Karpas-422 (cell line): Measurements from ENCODE around the gene SRL. TPM values are rescaled to one million over a fixed set of nuclear protein-coding genes. Genes with fewer than 3 reads are reported as not detected.
A peak's percentile ranks its signal among the peaks of the same experiment; 100 is the strongest.

ENCODE experiments used
- DNase-seq: peaks from one replicate; pipeline ENCODE4 v3.0.0-alpha.2; 2015
- H2AFZ ChIP-seq: fragments of 200-600 bp; sonication (generic); 2 replicates; pipeline ENCODE4 v1.6.1; 2014; ENCODE audit warnings: antibody characterized with exemption, low read length, mixed read lengths
- H3K27ac ChIP-seq: fragments of 200-600 bp; sonication (generic); 2 replicates; pipeline ENCODE4 v1.5.1; 2014; ENCODE audit warnings: mild to moderate bottlenecking, low read length, moderate library complexity
- H3K27me3 ChIP-seq: fragments of 200-600 bp; sonication (generic); 2 replicates; pipeline ENCODE4 v1.6.1; 2014; ENCODE audit warnings: low read length, mixed read lengths
- H3K36me3 ChIP-seq: fragments of 200-600 bp; sonication (generic); 2 replicates; pipeline ENCODE4 v1.6.1; 2014; ENCODE audit warnings: low read length, mixed read lengths; ENCODE audit not compliant: insufficient read depth
- H3K4me1 ChIP-seq: fragments of 200-600 bp; sonication (generic); 2 replicates; pipeline ENCODE4 v1.6.1; 2014; ENCODE audit warnings: mild to moderate bottlenecking, low read length, mixed read lengths
- H3K4me2 ChIP-seq: fragments of 200-600 bp; sonication (generic); 2 replicates; pipeline ENCODE4 v1.6.1; 2014; ENCODE audit warnings: low read length, low read depth, mild to moderate bottlenecking; ENCODE audit not compliant: poor library complexity, severe bottlenecking
- H3K4me3 ChIP-seq: fragments of 200-600 bp; sonication (generic); 2 replicates; pipeline ENCODE4 v1.5.1; 2014; ENCODE audit warnings: mild to moderate bottlenecking, antibody characterized with exemption, low read length, mixed read lengths
- H3K79me2 ChIP-seq: fragments of 200-600 bp; sonication (generic); 2 replicates; pipeline ENCODE4 v1.6.1; 2014; ENCODE audit warnings: mild to moderate bottlenecking, low read length, mixed read lengths
- H3K9ac ChIP-seq: fragments of 200-600 bp; sonication (generic); 2 replicates; pipeline ENCODE4 v1.6.0; 2014; ENCODE audit warnings: low read length
- H3K9me2 ChIP-seq: fragments of 200-600 bp; sonication (generic), shearing (Covaris generic); replicated peaks from 2 replicates; pipeline ENCODE4 v1.6.0; 2014; ENCODE audit warnings: mild to moderate bottlenecking, low read length, moderate library complexity; ENCODE audit not compliant: insufficient read depth
- H3K9me3 ChIP-seq: fragments of 300-700, 200-600 bp; sonication (generic); 2 replicates; pipeline ENCODE4 v1.6.1; 2014; ENCODE audit warnings: low read length, mixed read lengths
- H4K20me1 ChIP-seq: fragments of 200-600 bp; sonication (generic); 2 replicates; pipeline ENCODE4 v1.6.1; 2014; ENCODE audit warnings: mild to moderate bottlenecking, antibody characterized with exemption, low read length, low read depth; ENCODE audit not compliant: insufficient read depth
- total RNA-seq: library from RNA; depleted of rRNA; stranded (reverse); fragments of >200 nt; shearing (Covaris generic); gene quantifications from 2 replicates; pipeline ENCODE4 v1.2.3, GENCODE V29; 2014; ENCODE audit warnings: low replicate concordance

SRL gene
- total RNA-seq, 1 experiment from 2014 or later = 0.11 TPM

DNA sequence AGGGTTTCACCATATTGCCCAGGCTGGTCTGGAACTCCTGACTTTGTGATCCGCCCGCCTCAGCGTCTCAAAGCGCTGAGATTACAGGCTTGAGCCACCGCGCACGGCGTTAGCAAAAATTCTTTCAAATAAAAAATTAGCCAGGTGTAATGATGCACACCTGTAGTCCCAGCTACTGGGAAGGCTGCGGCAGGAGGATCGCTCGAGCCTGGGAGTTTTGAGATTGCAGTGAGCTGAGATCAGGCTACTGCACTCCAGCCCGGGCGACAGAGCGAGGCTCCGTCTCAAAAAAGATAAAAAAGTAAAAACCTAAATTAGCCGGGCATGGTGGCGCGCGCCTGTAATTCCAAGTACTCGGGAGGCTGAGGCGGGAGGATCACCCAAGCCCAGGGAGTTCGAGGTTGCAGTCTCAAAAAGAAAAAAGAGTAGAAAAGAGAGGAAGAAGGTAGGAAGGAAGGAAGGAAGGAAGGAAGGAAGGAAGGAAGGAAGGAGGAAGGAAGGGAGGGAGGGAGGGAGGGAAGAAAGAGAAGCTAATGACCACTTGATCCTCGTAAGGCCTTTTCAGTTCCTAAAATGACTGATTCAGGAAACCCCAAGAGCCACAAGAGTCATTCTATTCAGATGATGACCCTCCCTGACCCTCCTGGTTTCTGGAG is 59.2 kb downstream of the SRL start:
- H3K27me3 ChIP-seq = no peaks in the 10 kb centered on the region
- H3K36me3 ChIP-seq = no peaks in the 10 kb centered on the region
- H3K4me3 ChIP-seq = peak overlapping the region; percentile 79
- H4K20me1 ChIP-seq = no peaks in the 10 kb centered on the region
- H3K9me3 ChIP-seq = no peaks in the 10 kb centered on the region
- no peaks in the 10 kb centered on the region for H3K9me2 ChIP-seq
- peak overlapping the region; percentile 88; the same call in 1 of the 2 replicates for H2AFZ ChIP-seq
- no peak overlapping the region for H3K27ac ChIP-seq
- peak overlapping the region; percentile 98 for H3K4me2 ChIP-seq
- H3K9ac ChIP-seq = peak overlapping the region; percentile 89
- no peaks in the 10 kb centered on the region for H3K79me2 ChIP-seq
- H3K4me1 ChIP-seq = peaks cover 19% of the 10 kb centered on the region
- no peak for DNase-seq

- DNase-seq = no peak
These were observed 61.4 kb downstream of the SRL start for GRCh38 chr16:4180511-4180910.

GRCh38 chr16:4179763-4180260 is 62.1 kb downstream of the SRL start:
- Histone ChIP-seq H4K20me1 (no peaks in the 10 kb centered on the region), H3K9me2 (no peaks in the 10 kb centered on the region)

More at GRCh38 chr16:4180511-4180910, 61.4 kb downstream of the SRL start:
- Histone ChIP-seq H3K4me3 (no peak overlapping the region), H3K9ac (no peak overlapping the region), H3K79me2 (no peaks in the 10 kb centered on the region), H3K9me3 (no peaks in the 10 kb centered on the region), H3K27ac (no peak overlapping the region), H4K20me1 (no peaks in the 10 kb centered on the region), H3K36me3 (no peaks in the 10 kb centered on the region), H3K9me2 (no peaks in the 10 kb centered on the region), H3K4me1 (peaks cover 22% of the 10 kb centered on the region), H3K4me2 (no peak overlapping the region), H2AFZ (no peak overlapping the region), H3K27me3 (no peaks in the 10 kb centered on the region)

GRCh38 chr16:4179020-4179419 is 62.9 kb downstream of the SRL start:
- Histone ChIP-seq H2AFZ (no peak overlapping the region), H3K79me2 (no peaks in the 10 kb centered on the region), H3K27ac (no peak overlapping the region), H3K9ac (no peak overlapping the region), H3K9me3 (no peaks in the 10 kb centered on the region), H3K4me2 (no peak overlapping the region), H3K27me3 (no peaks in the 10 kb centered on the region), H3K9me2 (no peaks in the 10 kb centered on the region), H3K4me3 (no peak overlapping the region), H4K20me1 (no peaks in the 10 kb centered on the region), H3K36me3 (no peaks in the 10 kb centered on the region), H3K4me1 (peaks cover 19% of the 10 kb centered on the region)
- DNase-seq = no peak

More at GRCh38 chr16:4179763-4180260, 62.1 kb downstream of the SRL start:
- Histone ChIP-seq H2AFZ (no peak overlapping the region), H3K4me2 (no peak overlapping the region), H3K36me3 (no peaks in the 10 kb centered on the region), H3K27ac (no peak overlapping the region), H3K27me3 (no peaks in the 10 kb centered on the region), H3K9ac (no peak overlapping the region), H3K4me1 (peaks cover 22% of the 10 kb centered on the region), H3K79me2 (no peaks in the 10 kb centered on the region), H3K4me3 (no peak overlapping the region), H3K9me3 (no peaks in the 10 kb centered on the region)
- no peak for DNase-seq

DNA sequence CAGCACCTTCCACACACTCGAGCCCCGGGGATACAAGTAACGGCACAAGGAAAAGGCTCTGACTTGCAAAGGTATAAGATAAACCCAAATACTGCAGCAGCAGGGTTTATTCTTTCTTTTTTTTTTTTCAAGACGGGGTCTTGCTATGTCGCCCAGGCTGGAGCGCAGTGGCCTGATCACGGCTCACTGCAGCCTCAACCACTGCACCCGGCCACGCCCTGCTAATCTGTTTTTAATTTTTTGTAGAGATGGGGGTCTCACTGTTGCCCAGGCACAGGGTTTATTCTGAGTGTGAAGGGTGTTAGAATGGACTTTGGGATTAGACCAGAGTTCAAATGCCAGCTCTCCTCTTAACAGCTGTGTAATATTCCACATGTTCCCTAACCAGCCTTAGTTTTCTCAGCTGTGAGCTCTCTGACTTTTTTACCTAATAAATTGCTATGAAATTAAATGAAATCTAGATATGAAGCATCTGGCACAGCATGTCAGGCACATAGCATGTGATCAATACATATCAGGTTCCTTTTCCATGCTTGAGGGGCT is 63.3 kb downstream of the SRL start:
- Histone ChIP-seq H3K9ac (no peak overlapping the region), H3K79me2 (no peaks in the 10 kb centered on the region), H3K27ac (no peak overlapping the region), H3K4me1 (peaks cover 17% of the 10 kb centered on the region), H2AFZ (no peak overlapping the region), H3K4me2 (no peak overlapping the region), H4K20me1 (no peaks in the 10 kb centered on the region), H3K9me3 (no peaks in the 10 kb centered on the region), H3K4me3 (no peak overlapping the region), H3K27me3 (no peaks in the 10 kb centered on the region), H3K9me2 (no peaks in the 10 kb centered on the region), H3K36me3 (no peaks in the 10 kb centered on the region)
- DNase-seq = no peak

DNA sequence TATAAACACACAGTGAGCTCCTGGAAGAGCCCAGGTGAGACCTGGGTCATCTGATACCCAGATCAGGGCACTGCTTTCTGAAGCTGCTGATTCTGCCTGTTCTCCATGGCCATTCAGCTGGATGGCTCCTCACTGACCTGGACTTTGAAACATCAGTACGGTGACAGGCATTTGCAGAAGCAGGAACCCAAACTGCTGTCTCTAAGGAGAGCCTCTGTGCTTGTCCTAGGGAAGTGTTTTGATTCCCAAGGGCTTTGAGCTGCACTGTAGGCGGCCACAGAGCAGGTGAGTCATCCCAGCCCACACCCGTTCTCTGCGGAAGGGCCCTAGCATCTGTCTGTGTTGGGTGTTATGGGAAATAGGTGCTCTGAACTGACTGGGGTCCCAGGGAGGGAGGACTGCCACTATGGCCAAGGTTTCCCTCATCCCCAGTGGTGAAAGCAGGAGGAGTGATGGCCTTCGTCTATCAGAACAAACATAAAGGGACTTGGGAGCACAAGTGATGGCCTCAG is 64.9 kb downstream of the SRL start:
- Histone ChIP-seq H3K79me2 (no peaks in the 10 kb centered on the region), H3K4me2 (peak overlapping the region; percentile 57), H3K36me3 (no peaks in the 10 kb centered on the region), H4K20me1 (no peaks in the 10 kb centered on the region), H3K27ac (no peak overlapping the region), H3K4me3 (no peak overlapping the region), H3K9ac (no peak overlapping the region; the same call in 1 of the 2 replicates), H3K27me3 (no peaks in the 10 kb centered on the region), H3K4me1 (peaks cover 11% of the 10 kb centered on the region), H2AFZ (no peak overlapping the region), H3K9me2 (no peaks in the 10 kb centered on the region), H3K9me3 (no peaks in the 10 kb centered on the region)
- peak; percentile 85 for DNase-seq

- H3K4me1 ChIP-seq = peaks cover 11% of the 10 kb centered on the region
- H3K9ac ChIP-seq = no peak overlapping the region
- H3K36me3 ChIP-seq = no peaks in the 10 kb centered on the region
- H3K79me2 ChIP-seq = no peaks in the 10 kb centered on the region
- H4K20me1 ChIP-seq = no peaks in the 10 kb centered on the region
- no peaks in the 10 kb centered on the region for H3K27me3 ChIP-seq
- no peak overlapping the region for H2AFZ ChIP-seq
- no peak for DNase-seq
- no peak overlapping the region for H3K4me3 ChIP-seq
- H3K4me2 ChIP-seq = no peak overlapping the region
- no peaks in the 10 kb centered on the region for H3K9me2 ChIP-seq
- no peaks in the 10 kb centered on the region for H3K9me3 ChIP-seq
- no peak overlapping the region for H3K27ac ChIP-seq
These were observed 66.0 kb downstream of the SRL start for GRCh38 chr16:4175849-4176248.

DNA sequence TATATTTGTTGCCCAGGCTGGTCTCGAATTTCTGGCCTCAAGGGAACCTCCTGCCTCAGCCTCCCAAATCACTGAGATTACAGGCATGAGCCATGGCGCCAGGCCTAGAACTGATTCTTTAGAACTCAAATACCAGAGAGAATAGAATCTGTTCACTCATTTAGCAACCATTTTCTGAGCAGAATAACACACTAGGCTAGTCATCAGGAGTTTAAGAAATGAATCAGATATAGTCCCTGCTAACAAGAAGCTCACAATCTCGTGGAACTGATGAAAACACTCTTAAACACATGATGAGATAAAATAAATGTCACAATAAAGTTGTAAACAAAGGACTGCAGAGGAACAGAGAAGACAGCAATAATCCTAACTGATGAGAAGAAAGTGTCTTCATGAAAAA is 69.8 kb downstream of the SRL start:
- Histone ChIP-seq H3K4me2 (no peak overlapping the region), H4K20me1 (no peaks in the 10 kb centered on the region), H3K9ac (no peak overlapping the region), H3K9me2 (no peaks in the 10 kb centered on the region), H3K27me3 (no peaks in the 10 kb centered on the region), H3K79me2 (no peaks in the 10 kb centered on the region), H3K27ac (no peak overlapping the region), H3K4me3 (no peak overlapping the region), H3K4me1 (peaks cover 7% of the 10 kb centered on the region), H3K9me3 (no peaks in the 10 kb centered on the region), H3K36me3 (no peaks in the 10 kb centered on the region), H2AFZ (no peak overlapping the region)
- DNase-seq = no peak
